GM19025 (cell line): Measurements from ENCODE around the gene CAMTA1.
"Not testable (repeated sequence)": the region's sequence is repeated elsewhere in the genome, so short reads cannot be mapped to it uniquely, and the experiment has no call there.

Source experiments
- ATAC-seq: cut with Tn5 transposase; IDR thresholded peaks from one replicate; pipeline ENCODE4 v1.9.1; 2021; ENCODE audit warnings: mild to moderate bottlenecking, low read depth, moderate library complexity; ENCODE audit not compliant: unreplicated experiment

CAMTA1 gene

GRCh38 chr1:6785318-6785727, at the start of gene CAMTA1:
CAMTA1 (plus strand) TSS chr1:6785454; CDS start chr1:6785531, 77 bp downstream.
- ATAC-seq: peak; percentile 68

- no peak for ATAC-seq
Observed at GRCh38 chr1:6738987-6739676, 46.1 kb upstream of the CAMTA1 start.

GRCh38 chr1:6742676-6743188, 42.5 kb upstream of the CAMTA1 start:
- ATAC-seq: not testable (repeated sequence)

- ATAC-seq: no peak
Observed at GRCh38 chr1:6743189-6744101, 41.8 kb upstream of the CAMTA1 start.

- no peak for ATAC-seq
Observed at GRCh38 chr1:6745073-6745472, 40.2 kb upstream of the CAMTA1 start.

GRCh38 chr1:6747674-6748073, 37.6 kb upstream of the CAMTA1 start:
- ATAC-seq: no peak

GRCh38 chr1:6750490-6750889, 34.8 kb upstream of the CAMTA1 start:
- no peak for ATAC-seq

GRCh38 chr1:6753320-6754140, 31.7 kb upstream of the CAMTA1 start:
- no peak for ATAC-seq

- no peak for ATAC-seq
Observed at GRCh38 chr1:6756457-6756856, 28.8 kb upstream of the CAMTA1 start.

GRCh38 chr1:6757719-6758435, 27.4 kb upstream of the CAMTA1 start:
- ATAC-seq: no peak

- ATAC-seq: no peak
Observed at GRCh38 chr1:6761196-6761737, 24.0 kb upstream of the CAMTA1 start.

GRCh38 chr1:6762060-6762459, 23.2 kb upstream of the CAMTA1 start:
- no peak for ATAC-seq

- ATAC-seq: no peak
Observed at GRCh38 chr1:6770751-6771440, 14.4 kb upstream of the CAMTA1 start.

GRCh38 chr1:6771441-6771769, 13.8 kb upstream of the CAMTA1 start:
- ATAC-seq: no peak

- no peak for ATAC-seq
Observed at GRCh38 chr1:6774381-6774780, 10.9 kb upstream of the CAMTA1 start.

- ATAC-seq: no peak
Observed at GRCh38 chr1:6775261-6776043, 9.8 kb upstream of the CAMTA1 start.

- no peak for ATAC-seq
Observed at GRCh38 chr1:6776389-6776788, 8.9 kb upstream of the CAMTA1 start.

GRCh38 chr1:6776895-6777294, 8.4 kb upstream of the CAMTA1 start:
- ATAC-seq: no peak
